GM10266 (cell line): ENCODE data around the gene SBF2.

Source experiments
- DNase-seq: peaks from one replicate; pipeline ENCODE4 v3.0.0; 2012; ENCODE audit errors: extremely low spot score
- TF ChIP-seq, protein P1 (sequence below): IDR thresholded peaks from 2 replicates; pipeline ENCODE4 v1.5.1; 2012; ENCODE audit warnings: mild to moderate bottlenecking, low read depth; ENCODE audit not compliant: control insufficient read depth, insufficient read depth; ENCODE audit errors: missing control alignments

SBF2 gene

DNA sequence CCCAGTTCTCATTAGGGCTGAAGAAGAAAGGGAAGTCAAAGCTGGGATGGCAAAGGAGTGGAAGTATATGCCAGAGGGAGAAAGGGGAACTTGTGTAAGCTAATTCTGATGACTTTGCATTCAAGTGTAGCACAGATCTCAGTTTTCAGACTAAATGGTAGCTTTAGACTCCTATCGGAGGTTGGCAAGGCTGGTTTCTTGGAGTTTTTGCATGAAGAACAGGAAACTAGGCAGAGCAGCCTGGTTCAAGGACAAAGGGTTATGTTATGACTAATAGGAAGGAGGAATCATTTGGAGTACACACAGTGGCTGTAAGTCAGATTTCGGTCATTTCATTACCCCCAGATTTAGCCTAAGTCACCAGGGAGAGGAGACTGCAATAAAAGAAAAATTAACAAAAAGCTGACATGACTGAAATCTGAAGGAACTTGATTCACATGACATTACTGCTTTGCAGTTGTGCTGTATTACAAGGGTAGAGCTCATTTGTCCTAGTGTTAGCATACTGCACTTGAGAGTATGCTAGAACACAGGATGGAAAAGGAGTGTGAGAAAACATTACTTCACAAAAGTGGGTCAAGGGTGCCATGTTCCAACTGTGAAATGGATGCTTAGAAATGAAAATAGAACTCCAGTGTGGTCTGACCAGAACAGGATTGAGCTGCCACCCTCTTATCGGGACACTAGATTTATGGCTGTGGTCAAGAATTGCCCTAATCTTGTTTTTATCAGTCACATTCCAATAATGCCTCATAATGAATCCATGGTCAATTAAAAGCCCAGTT is 34.5 kb upstream of the SBF2 start:
- no peak for DNase-seq

GRCh38 chr11:10327254-10327653 is 33.2 kb upstream of the SBF2 start:
- no peak for DNase-seq
- TF ChIP-seq, protein P1, sequence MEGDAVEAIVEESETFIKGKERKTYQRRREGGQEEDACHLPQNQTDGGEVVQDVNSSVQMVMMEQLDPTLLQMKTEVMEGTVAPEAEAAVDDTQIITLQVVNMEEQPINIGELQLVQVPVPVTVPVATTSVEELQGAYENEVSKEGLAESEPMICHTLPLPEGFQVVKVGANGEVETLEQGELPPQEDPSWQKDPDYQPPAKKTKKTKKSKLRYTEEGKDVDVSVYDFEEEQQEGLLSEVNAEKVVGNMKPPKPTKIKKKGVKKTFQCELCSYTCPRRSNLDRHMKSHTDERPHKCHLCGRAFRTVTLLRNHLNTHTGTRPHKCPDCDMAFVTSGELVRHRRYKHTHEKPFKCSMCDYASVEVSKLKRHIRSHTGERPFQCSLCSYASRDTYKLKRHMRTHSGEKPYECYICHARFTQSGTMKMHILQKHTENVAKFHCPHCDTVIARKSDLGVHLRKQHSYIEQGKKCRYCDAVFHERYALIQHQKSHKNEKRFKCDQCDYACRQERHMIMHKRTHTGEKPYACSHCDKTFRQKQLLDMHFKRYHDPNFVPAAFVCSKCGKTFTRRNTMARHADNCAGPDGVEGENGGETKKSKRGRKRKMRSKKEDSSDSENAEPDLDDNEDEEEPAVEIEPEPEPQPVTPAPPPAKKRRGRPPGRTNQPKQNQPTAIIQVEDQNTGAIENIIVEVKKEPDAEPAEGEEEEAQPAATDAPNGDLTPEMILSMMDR: no peak

More for the DNA sequence above, 34.5 kb upstream of the SBF2 start:
- TF ChIP-seq, protein P1: no peak

DNA sequence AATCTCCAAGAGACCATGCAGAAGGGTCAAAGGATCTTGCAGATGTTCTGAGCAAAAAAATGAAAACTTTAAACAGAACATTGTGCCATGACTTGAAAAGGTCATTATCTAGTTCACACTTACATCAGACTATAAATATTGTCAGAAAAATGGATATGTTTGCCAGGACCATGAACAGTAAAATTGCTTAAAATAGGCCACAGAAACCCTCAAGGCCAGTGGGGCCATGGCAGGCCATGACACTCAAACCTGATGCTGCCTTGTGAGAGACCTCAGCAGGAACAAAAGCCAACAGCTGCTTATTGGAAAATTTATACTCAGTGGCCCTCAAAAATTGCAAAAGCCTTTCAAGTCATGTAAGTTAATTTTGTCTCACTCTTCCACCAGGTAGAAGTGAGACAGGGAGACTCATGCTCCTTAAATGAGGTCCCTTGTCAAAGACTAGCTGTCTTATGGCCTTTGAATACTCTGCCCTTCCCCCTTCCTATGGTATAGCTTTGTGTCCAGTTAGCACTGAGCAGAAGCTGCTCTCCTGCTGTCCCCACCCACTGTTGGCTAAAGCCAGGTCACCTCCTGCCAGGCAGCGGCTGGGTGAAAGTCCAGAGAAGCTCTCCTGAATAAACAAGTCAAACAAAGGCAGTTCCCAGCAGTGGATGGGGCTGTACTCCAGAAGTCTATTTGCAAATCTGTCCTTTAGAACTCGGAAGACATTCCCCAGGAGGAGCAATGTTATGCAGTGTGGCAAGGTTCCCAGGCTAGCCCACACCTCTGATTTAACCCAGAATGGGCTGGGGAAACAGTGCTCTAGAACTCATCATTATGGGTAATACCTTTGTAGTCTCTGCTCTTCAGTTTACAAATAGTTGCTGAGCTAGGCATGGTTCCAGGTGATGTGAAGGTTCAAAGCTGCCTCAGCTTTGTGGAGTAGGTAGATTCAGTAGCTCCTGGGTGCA is 32.3 kb upstream of the SBF2 start:
- DNase-seq: no peak
- TF ChIP-seq, protein P1: no peak

GRCh38 chr11:10325277-10326011 is 31.4 kb upstream of the SBF2 start:
- DNase-seq: no peak
- TF ChIP-seq, protein P1: no peak

- DNase-seq: no peak
- TF ChIP-seq, protein P1: no peak
Observed at GRCh38 chr11:10324474-10324873, 30.5 kb upstream of the SBF2 start.

DNA sequence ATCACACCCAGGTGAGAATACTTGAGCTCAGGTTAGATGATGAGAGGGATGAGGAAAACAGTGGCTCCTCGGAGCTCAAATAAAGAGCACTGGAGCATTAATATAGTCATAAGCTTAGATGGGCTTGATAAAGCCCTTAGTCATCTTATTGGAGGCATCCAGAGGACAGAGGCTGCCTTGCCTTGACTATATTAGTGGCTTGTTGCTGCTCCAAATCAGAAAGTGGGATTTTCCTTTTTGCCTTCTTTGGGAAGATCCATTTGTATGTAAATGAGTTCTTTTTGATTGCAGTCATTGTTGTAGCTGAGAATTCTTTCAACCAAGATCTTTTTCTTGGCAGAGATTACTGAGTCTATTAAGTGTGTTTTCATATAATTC is 29.8 kb upstream of the SBF2 start:
- TF ChIP-seq, protein P1: no peak
- DNase-seq: no peak
